Measurements from ENCODE around the gene ABCA4.

GRCh38 chr1:94042388-94042787 is 78.6 kb downstream of the ABCA4 start:
- TF ChIP-seq CTCF (IDR thresholded peaks at IDR 0.05): no peak
- TF ChIP-seq POLR2A (IDR thresholded peaks at IDR 0.05): no peak
